ENCODE results near the gene ARHGEF40. TPM values are rescaled to one million over a fixed set of nuclear protein-coding genes. Genes with fewer than 3 reads are reported as not detected.

Gene ARHGEF40
- total RNA-seq, 1 donor from 2014 or later: 65.8 TPM

- no peak for TF ChIP-seq CTCF (conservative IDR thresholded peaks at IDR 0.05)
- Mint-ChIP-seq H3K36me3 (no peaks in the 10 kb centered on the region), H3K27ac (no peak overlapping the region), H3K4me3 (no peak overlapping the region), H3K27me3 (no peaks in the 10 kb centered on the region), H3K4me1 (ENCODE audit: unreplicated experiment) (peaks cover 40% of the 10 kb centered on the region), H3K9me3 (no peaks in the 10 kb centered on the region)
- no peak for DNase-seq (ENCODE audit: extremely low spot score, unreplicated experiment)
Measured at GRCh38 chr14:21109377-21110138, 39.5 kb downstream of the ARHGEF40 start.

GRCh38 chr14:21112255-21112654 lies 42.2 kb downstream of the ARHGEF40 start:
- no peak for TF ChIP-seq CTCF (conservative IDR thresholded peaks at IDR 0.05)
- Mint-ChIP-seq H3K4me1 (ENCODE audit: unreplicated experiment) (peaks cover 19% of the 10 kb centered on the region), H3K4me3 (no peak overlapping the region), H3K9me3 (no peaks in the 10 kb centered on the region), H3K27me3 (no peaks in the 10 kb centered on the region), H3K27ac (no peak overlapping the region), H3K36me3 (no peaks in the 10 kb centered on the region)
- DNase-seq (ENCODE audit: extremely low spot score, unreplicated experiment): no peak

- Mint-ChIP-seq H3K4me1 (ENCODE audit: unreplicated experiment) (peaks cover 12% of the 10 kb centered on the region), H3K4me3 (no peak overlapping the region), H3K36me3 (no peaks in the 10 kb centered on the region), H3K27ac (no peak overlapping the region), H3K27me3 (no peaks in the 10 kb centered on the region), H3K9me3 (no peaks in the 10 kb centered on the region)
- TF ChIP-seq CTCF (conservative IDR thresholded peaks at IDR 0.05): no peak
- no peak for DNase-seq (ENCODE audit: extremely low spot score, unreplicated experiment)
Measured at GRCh38 chr14:21113369-21113768, 43.3 kb downstream of the ARHGEF40 start.

GRCh38 chr14:21118933-21119332 lies 48.8 kb downstream of the ARHGEF40 start:
- no peaks in the 10 kb centered on the region for H3K9me3 Mint-ChIP-seq
- H3K4me3 Mint-ChIP-seq: no peak overlapping the region
- no peak overlapping the region for H3K27ac Mint-ChIP-seq
- no peaks in the 10 kb centered on the region for H3K36me3 Mint-ChIP-seq
- no peaks in the 10 kb centered on the region for H3K27me3 Mint-ChIP-seq
- DNase-seq (ENCODE audit: extremely low spot score, unreplicated experiment): no peak
- no peaks in the 10 kb centered on the region for H3K4me1 Mint-ChIP-seq (ENCODE audit: unreplicated experiment)
- TF ChIP-seq CTCF (conservative IDR thresholded peaks at IDR 0.05): no peak

- Mint-ChIP-seq H3K27me3 (no peaks in the 10 kb centered on the region), H3K9me3 (no peaks in the 10 kb centered on the region), H3K4me3 (no peak overlapping the region), H3K4me1 (ENCODE audit: unreplicated experiment) (no peaks in the 10 kb centered on the region), H3K36me3 (no peaks in the 10 kb centered on the region), H3K27ac (no peak overlapping the region)
- no peak for TF ChIP-seq CTCF (conservative IDR thresholded peaks at IDR 0.05)
- DNase-seq (ENCODE audit: extremely low spot score, unreplicated experiment): no peak
Measured at GRCh38 chr14:21120686-21121085, 50.6 kb downstream of the ARHGEF40 start.
